ENCODE results near the gene CNN3.

Gene CNN3

DNA sequence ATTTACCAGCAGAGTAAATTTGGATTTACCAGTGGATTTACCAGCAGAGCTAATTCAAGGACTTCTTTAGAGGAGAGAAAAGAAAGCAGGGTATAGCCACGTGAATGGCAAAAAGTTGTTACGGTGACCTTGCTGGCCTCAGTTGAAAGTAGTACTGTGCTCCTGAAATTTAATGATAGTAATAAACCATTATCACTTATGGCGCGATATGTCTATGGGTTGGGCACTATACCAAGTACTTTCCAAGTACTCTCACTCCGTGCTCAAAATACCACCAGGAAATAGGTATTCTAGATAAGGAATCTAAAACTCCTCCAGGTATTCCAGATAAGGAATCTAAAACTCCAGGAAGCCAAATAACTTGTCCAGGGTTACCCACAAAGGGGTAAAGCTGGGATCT, 70.9 kb downstream of the CNN3 start:
- DNase-seq (ENCODE audit: low spot score) = no peak

DNA sequence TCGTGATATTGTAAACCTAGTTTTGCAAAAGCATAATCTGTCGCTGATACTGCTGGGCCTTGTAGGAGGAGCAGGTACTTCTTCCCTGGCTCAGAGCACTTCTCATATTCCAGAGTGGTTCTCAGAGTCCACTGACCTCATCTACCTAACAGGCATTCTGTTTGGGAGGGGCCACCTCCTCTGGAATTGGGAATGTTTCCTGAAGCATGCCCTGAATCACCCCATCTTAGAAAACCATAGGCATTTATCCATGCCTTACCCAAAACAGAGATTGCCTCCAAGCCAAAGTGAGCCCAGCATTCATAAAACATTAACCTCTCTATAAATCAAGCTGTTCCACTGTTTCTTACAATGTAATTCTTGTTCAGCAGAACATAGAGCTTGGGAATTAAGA, 71.6 kb downstream of the CNN3 start:
- DNase-seq (ENCODE audit: low spot score) = no peak

DNA sequence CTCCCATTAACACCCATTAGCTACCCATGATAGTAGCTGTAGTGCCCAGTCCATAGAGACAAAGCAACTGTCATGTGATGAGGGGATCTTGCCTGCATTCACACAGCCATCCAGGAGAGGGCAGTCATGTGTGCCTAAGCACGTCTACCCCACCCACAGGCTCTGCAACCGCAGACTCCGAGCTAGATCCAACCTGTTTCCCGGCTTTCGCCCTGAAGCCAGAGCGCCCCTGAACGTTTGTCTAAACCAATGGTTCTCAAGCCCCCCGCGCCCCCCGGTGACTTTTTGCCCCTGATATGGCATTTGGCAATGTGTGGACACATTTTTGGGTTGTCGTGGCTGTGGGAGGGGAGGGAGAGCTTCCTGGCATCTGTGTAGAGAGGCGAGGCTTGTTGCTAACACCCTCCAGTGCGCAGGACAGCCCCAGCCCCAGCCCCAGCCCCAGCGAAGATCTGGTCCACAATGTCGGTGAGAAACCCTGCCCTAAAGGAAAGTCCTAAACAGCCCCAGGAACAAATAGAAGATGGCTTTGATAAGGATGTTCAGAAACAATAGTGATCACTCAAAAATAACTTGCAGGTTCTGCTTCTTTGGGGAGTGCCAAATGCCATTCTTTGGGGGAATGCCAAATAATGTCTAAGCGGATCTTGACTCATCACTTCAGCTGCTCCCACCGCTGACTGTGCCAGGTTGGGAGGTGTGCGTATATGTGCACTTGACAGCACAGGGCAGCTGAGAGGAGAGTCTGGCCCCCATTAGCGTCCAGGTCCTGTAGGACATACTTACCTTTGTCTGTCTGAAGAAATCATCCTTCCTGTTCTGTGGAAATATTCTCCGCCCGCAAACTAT, 72.2 kb downstream of the CNN3 start:
- peak; percentile 88 for DNase-seq (ENCODE audit: low spot score)

DNA sequence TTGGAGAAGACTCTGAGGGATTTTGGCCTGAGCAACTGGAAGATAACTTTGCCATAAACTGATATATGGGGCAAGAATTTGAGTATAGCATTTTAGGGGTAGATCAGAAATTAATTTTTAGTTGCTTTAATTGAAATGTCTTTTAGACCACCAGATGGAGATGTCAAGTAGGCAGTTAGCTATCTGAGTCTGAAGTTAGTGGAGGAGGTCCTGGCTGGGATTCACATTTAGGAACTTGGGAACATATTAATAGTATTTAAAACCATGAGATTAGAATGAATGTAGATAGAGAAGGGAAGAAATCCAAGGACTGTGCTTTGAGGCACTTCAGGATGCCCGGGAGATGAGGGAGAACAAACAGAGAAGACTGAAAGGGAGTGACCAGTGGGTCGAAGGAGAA, 74.1 kb downstream of the CNN3 start:
- no peak for DNase-seq (ENCODE audit: low spot score)

DNA sequence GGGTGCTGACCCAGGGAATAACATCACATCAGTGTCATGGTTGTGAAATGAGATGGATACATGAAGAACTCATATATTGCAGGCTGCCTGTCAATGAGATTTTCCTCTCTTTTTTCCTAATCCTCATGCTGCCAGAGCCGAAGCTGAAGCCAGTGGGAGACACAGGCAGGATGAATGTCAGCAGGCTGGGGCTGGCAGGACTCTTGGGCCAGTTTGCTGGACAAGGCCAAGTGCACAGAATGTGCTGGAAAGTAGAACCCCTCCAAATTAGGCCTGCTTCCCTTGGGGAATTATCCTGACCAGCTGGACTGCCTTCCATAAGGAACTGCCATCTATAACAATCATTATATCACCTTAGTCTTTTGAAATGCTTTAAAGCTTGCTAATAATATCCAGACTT, 75.3 kb downstream of the CNN3 start:
- no peak for DNase-seq (ENCODE audit: low spot score)
